ENCODE data around the gene C4orf54. TPM values are rescaled to one million over a fixed set of nuclear protein-coding genes. Genes with fewer than 3 reads are reported as not detected.

The C4orf54 gene
- total and polyA plus RNA-seq, 2 of the 8 experiments (the other 6 are each of a cell fraction or from before 2014, with no cell fraction given) = not detected

GRCh38 chr4:99696801-99697200, 39.2 kb upstream of the C4orf54 start (continued):
- TF ChIP-seq RXRA (IDR thresholded peaks at IDR 0.05; ENCODE audit: insufficient read depth, low read depth, low read length) = no peak
- TF ChIP-seq SP2 (IDR thresholded peaks at IDR 0.05; ENCODE audit: low read length) = no peak
- TF ChIP-seq KDM5A (IDR thresholded peaks at IDR 0.05; ENCODE audit: low read length) = no peak
